SK-MEL-5 (cell line): ENCODE data around the gene PRIMA1. TPM values are rescaled to one million over a fixed set of nuclear protein-coding genes. Genes with fewer than 3 reads are reported as not detected.

Source experiments
- DNase-seq: peaks from one replicate; pipeline ENCODE4 v3.0.0-alpha.2; 2016; ENCODE audit warnings: low read depth, low spot score
- in situ Hi-C: cut with HindIII; loops from 2 replicates; pipeline ENCODE4 v1.10.0; 2016; ENCODE audit warnings: low sequenced_read_pairs, high pct_unique_total_duplicates, low pct_unique_long_range_greater_than_20kb
- total RNA-seq: library from RNA; depleted of rRNA; stranded (reverse); fragments of >200 nt; shearing (Covaris generic); gene quantifications from 2 replicates; pipeline ENCODE4 v1.2.3, GENCODE V29; 2014

The PRIMA1 gene
- total RNA-seq, 1 experiment from 2014 or later, result 0.95 TPM

DNA sequence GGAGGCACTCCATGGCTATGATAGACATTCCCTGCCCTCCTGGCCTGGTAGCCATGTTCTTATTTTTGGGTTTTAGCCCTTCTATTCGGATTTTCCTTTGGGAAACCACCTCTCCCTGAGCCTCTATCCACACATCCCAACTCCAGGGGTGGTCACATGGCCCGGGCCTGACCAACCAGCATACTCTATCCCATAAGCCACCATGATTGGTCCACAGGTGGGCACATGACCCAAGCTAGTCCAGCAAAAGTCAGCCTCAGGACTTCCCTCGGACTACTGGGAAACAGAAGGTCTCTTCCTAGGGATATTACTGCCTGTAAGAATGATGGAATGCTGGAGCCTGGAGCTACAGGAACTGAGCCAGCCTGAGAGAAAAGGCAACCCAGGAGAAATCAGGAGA is 12.5 kb downstream of the PRIMA1 start:
- DNase-seq, result no peak
- in situ Hi-C loops, result no loop called here

DNA sequence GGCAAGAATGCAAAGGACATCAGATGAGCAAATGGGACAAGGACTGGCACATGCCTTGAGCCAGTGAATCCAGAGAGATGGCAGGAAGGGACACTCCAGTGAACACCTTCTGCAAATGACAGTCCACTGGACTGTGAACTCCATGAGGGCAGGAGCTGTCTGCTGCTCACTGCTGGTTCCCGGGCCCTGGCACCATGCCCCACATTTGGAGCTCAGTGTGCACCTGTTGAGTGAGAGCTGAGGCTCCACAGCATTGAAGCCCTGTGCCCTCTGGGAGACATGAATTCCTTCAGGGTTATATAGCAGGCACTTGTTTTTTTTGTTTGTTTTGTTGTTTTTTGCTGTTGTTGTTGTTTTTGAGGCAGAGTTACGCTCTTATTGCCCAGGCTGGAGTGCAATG is 13.1 kb downstream of the PRIMA1 start:
- no peak for DNase-seq
- in situ Hi-C loops, result no loop called here

DNA sequence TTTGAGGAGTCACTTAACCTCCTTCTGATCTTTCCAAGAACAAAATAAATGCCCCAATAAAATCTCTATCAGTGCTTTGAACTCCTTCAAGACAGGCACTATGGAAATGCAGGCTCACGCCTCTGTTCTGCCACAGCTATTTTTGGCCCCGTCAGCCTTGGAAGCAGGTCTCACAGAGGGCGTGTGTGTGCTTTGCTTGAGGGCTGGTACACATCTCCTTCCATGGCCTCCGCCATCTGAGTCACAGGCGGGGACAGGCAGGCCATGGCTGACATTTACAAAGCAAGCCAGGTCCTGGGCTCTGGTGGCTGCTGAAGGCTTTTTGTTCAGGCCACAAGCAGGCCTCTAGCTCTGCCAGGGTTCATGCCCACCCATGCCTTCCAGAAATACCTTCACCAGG is 16.0 kb downstream of the PRIMA1 start:
- no peak for DNase-seq
- in situ Hi-C loops, result no loop called here

DNA sequence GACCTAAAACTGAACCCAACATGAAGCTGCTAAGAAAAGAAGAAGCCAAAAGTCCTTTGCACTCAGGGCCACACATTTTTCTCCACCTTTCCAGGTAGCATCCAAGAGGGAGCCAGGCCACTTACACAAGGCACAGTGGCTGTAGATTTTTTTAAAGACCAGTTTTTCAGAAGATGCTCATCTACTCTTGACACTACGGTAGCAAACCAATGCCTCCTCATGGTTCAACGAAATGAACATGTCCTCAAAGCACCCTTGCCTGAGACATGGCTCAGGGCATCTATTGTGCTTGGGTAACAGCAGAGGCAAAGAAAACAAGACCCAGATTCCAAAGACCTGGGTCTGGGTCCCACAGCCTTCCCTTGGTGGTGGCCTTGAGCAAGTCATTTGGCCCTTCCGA is 22.3 kb downstream of the PRIMA1 start:
- in situ Hi-C loops, result no loop called here

DNA sequence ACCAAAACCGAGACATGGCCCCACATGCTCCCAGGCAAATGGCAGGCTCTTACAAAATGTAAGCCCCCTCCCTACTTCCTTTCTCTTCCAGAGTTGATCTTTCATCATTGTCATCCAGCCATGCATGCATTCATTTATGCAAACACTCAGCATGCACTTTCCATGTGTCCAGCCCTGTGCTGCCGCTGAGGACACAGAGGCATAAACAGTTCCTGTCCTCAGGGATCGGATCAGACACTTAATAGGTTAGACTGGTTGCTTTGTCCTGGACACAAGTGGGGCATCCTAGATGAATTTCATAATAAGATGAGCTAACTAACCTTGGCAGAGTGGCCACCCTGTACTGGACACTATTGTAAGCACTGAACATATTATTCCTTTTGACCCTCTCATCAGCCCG is 23.1 kb downstream of the PRIMA1 start:
- no peak for DNase-seq
- in situ Hi-C loops, result no loop called here

More for the DNA sequence above, 22.3 kb downstream of the PRIMA1 start:
- no peak for DNase-seq

DNA sequence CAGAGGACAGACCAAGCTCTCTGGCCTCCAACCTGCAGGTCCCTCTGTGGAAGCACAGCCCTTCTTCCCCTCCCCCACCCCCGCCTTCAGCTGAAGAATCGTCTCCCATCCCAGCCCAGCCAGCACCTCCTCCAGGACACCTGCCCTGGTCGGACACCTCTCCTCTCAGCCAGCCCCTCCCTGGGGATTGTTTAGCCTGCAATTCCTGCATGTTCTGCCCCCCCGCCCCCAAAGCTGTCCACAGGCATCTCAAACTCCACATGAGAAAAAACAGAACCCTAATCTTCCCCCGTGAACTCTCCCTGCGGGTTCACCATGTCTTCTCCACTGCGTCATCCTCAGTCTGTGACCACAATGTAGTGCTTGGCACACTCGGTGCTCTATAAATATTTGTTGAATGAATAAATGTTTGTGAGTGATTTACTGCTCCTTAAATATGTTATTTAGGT is 24.1 kb downstream of the PRIMA1 start:
- DNase-seq, result no peak
- in situ Hi-C loops, result no loop called here

DNA sequence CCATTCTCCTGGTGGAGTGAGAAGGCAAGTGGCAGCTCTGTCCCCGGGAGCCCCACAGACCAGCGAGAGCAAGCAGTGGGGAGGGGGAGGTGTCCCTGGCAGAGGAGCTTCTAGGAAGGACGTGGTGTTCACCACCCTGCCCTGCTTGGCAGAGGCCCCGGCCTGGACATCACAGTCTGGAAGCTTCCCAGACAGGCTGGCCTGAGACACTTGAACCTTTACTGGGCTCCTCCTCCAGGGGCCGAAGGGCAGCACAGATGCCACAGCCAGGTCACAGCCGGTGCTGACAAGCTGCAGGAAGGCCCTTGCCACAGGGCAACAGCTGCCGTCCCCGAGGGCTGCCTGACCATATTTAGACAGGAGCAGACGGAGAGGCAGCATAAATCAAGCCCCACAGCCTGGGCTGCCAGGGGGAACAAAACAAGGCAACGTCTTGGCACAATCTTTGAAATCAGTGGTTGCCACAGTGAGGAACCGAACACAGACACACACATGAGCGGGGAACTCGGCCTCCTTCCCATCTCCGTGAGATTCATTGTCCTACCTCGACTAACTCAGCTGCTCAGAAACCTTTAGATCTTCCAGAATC is 28.5 kb downstream of the PRIMA1 start:
- in situ Hi-C loops, result no loop called here
- no peak for DNase-seq

DNA sequence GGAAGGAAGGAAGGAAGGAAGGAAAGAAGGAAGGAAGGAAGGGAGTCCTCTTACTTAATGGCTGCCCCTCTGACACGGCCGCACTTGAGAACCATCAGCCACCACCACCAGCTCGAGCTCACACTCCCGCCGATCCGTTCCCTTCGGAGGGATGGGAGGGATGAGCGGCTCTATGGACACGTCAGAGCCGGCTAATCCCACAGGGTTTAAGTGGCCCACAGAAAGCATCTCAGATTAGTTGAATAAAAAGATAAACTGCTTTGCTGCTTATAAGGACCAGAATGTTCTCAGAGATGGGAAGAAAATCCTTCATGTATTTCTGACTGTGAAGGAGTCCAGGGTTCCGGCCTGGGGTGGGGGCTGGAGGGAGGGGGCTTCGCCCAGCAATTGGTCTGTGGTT is 31.1 kb downstream of the PRIMA1 start:
- in situ Hi-C loops, result no loop called here
- no peak for DNase-seq

DNA sequence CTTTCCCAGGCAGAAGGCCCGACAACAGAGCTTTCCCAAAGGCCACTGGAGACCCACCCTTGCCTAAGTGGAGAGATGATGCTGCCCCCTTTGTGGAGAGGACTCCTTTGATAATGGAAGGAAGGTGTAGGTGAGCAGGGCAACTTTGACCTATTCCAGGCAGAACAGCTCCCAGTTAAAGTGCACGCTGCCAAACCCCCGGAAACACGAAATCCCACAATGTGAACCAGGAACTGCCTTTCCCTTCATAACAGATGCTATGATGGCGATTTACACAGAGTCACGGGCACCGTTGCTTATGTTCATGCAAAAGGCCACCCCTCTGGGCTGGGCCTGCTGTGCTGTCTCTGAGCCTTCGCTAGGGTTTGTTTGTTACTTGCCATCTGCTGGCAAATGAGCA is 34.6 kb downstream of the PRIMA1 start:
- no peak for DNase-seq
- in situ Hi-C loops, result no loop called here

DNA sequence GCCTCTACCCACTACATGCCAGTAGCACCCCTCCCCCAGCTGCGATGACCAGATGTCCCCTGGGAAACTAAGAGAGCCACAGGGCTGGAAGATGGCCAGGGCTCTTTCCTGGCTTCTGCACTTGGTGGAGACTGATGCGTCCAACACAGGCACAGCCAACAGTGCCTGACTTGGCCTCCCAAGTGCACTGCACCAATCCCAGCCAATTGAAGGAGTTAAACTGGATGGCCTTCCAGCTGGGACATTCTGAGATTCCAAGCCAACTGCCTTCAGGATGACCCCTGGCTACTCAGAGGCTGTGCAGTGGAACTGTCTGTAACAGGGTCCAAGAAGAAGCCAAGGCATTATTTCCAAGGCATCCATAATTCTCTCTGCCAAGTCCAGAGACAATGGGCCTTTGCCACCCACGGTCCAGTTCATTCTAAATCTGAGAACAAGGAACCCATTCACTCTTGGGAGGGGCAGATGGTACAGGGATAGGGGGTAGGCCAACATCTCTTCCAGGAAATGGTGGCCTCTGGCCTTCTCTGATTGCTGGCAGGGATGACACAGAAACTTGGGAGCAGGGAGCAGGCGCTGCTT is 35.2 kb downstream of the PRIMA1 start:
- in situ Hi-C loops, result no loop called here
- peak; percentile 50 for DNase-seq

DNA sequence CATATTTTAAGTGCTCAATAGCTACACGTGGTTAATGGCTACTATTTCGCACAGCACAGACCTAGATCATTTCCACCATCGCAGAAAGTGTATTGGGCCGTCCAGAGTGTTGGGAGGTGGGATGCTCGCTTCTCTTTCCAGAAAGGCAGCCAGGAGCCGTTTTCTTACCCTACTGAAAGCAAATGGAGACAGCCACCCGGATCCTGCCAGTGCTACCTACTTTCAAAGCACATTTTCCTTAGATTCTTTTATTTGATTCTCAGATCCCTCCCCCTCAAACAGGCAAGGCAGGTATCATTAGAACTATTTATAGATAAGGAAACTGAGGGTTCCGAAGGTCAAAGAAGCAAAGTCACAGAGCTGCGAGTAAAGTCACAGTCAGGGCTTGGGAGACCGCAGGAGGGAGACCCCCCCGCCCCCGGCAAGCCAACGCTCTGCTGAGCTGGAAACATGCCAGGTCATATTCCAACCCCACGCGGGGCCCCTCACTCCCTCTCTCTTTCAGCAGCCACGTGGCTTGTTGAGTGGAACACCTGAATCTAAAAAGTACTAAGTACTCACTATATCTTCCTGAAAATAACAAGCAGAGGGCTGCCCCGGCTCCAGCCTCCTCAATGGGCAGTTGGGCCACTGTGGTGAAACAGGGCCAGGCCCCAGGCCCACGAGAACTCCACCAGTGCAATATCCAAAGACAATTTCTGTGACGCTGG is 36.2 kb downstream of the PRIMA1 start:
- in situ Hi-C loops, result no loop called here
- no peak for DNase-seq

DNA sequence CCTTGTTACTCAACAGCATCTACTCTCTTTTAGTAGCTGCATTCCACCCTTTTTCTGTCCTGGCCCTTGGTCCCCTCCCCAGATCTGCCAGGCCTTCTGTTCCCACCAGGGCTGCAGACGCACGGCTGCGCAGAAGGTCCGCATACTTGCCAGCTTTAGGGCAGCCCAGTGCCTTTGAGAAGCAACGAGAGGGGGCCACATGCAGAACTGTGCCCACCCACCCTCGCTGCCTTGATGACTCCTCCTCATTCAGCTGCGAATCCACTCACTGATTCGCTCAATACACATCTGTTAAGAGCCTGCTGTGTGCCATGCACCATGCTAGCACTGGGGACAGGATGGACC is 39.2 kb downstream of the PRIMA1 start:
- in situ Hi-C loops, result no loop called here
- no peak for DNase-seq

DNA sequence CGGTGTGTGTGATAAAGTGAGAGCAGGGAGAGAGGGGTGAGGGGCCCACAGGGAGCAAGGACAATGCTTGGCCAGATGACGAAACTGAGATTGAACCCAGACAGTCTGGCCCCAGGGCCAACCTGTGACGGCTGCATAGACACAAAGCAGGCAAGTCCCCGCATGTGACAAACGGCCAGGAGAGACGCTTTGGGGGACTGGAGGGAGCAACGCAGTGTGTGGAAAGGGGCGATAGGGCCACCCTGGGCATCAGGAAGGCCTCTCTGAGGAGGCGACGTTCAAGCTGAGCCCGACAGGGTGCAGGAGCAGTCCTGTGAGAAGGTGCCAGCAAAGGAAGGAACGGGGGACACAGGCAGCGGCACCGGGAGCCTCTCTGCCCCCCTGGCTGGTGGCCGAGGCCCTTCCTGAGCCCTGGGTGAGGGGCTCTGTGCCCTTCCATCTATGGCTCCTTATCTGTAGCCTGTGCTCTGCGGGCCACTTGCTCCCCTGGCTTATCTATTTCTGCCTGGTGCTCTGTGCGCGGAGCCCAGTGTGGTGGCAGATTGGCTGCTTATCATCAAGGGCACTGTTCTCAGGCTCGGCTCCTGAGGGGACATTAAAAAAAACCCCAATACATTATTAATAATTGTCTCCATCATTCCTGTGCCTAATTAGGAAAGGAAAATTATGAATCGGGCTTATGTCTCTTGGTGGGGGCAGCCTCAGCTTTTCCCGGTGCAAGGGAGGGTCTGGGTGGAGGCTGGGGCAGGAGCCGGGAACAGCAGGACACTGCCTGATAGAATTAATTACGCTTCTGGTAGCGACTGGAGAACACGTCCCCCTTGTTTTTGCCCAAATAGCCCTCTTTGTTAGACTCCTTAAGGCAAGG is 39.8 kb downstream of the PRIMA1 start:
- in situ Hi-C loops, result no loop called here
- peak; percentile 41 for DNase-seq

DNA sequence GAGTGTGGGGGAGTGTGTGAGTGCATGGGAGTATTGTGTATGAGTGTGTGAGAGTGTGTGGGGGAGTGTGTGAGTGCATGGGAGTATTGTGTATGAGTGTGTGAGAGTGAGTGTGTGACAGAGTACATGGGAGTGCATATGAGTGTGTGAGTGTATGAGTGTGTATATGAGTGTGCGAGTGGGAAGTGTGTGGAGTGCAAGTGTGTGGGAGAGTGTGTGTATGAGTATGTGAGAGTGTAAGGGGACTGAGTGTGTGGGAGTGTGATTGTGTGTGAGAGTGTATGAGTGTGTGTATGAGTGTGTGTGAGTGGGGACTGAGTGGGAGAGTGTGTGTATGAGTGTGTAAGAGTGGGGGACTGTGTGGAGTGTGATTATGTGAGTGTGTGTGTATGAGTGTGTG is 40.7 kb downstream of the PRIMA1 start:
- in situ Hi-C loops, result no loop called here

DNA sequence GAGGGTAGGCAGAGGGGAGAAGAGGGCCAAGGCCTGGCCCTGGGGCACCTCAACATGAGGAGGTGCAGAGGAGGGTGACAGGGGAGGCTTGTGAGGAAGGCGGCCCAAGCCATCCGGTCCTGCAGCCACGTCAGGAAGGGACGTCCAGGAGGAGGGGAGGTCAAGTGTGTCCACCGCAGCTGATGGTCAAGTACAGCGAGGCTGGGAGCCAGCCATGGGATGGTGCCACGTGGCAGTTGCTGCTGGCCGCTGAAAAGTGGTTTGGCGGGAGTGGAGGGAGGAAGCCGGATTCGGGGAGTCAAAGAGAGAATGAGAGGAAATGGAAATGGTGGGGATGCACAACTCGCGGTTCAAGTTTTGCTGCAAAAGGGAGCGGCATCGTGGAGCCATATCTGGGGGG is 41.2 kb downstream of the PRIMA1 start:
- no peak for DNase-seq
- in situ Hi-C loops, result no loop called here

More for the DNA sequence above, 40.7 kb downstream of the PRIMA1 start:
- DNase-seq, result no peak

DNA sequence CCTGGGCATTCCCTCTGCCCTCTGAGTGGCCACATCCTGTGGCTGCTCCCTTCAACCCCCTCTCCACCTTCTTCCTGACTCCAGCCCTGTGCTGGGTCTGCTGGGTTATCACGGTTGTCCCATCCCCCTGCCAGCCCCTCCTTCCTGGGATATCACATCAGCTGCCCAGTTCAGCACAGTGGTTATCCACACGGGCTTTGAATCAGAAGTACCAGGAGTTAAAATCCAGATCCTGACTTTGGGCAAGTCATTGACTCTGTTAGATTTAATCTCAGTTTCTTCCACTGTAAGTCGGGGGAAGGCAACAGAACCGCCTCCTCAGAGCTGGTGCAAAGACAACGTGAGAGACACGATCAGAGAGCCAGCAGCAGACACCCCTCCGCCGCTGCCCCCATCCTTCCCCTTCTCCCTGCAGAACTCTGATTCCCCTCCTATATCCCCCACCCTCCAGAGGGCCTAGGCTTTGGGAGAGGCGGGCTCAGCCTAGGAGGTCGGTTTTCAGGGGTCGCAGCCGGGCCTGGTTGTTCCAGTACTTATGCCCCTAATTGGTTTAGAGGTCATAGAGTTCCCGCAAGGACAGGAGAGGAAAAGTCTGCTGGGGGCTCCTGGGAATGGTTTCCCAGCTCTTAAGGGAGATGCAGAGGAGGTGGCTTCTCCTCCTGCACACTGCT is 42.5 kb downstream of the PRIMA1 start:
- in situ Hi-C loops, result no loop called here

DNA sequence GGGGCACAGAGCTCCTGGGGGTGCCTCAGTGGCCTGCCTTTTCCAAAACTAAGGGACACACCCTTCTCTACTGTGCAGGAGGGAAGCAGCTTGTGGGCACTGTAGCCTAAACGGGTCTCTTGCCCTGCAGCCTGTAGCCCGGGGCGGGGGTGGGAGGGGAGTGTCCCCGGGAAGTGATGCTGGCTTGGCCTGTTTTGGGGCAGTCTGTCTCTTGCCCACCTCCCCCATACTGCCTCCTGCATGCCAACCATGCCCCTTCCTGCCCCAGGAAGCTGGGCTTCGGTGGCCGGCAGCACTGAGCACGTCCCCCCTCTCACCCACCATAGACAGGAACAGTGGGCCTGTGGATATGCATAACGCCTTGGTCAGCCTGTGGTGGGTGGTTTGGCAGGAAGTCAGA is 43.4 kb downstream of the PRIMA1 start:
- DNase-seq, result no peak
- in situ Hi-C loops, result no loop called here

More for the DNA sequence above, 42.5 kb downstream of the PRIMA1 start:
- no peak for DNase-seq

DNA sequence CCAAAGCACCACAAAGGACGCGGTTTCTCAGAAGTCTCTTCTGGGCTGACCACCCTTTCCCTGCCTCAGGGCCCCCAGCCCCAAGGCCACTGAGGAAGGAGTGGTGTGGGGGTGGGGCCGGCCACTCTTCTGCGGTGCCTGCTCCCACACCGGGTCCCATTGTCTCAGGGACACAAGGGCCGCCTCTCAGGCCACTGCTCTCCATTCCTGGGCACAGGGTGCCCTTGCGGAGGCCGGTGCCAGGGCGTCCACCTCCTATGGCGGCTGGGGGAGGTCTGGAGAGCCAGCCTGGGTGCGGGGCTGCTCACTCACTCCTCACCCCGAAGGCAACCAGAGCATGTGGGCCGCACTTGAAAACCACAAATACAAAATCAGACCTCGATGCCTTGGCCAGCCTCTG is 44.1 kb downstream of the PRIMA1 start:
- in situ Hi-C loops, result no loop called here
- no peak for DNase-seq
